GM12878 (cell line): ENCODE results near the gene FOXO3.

Experiments used
- BCL3 ChIP-seq: IDR thresholded peaks from 2 replicates; pipeline ENCODE4 v1.6.1; 2011; ENCODE audit warnings: borderline replicate concordance, low read depth, mild to moderate bottlenecking, moderate library complexity, low read length; ENCODE audit not compliant: insufficient read depth, poor library complexity, severe bottlenecking
- CHD2 ChIP-seq: IDR thresholded peaks from 2 replicates; pipeline ENCODE4 v1.6.1; 2011; ENCODE audit warnings: low read depth, low read length, improper control_type of control experiment, borderline replicate concordance
- CTCF ChIP-seq, 3 experiments: IDR thresholded peaks in 2 of 3; conservative IDR thresholded peaks in 1 of 3; 2 replicates each; pipeline ENCODE4 v1.5.1; 2011; ENCODE audit warnings: low read depth in 3 of 3, low read length in 3 of 3, mild to moderate bottlenecking in 3 of 3, control low read depth in 2 of 3, moderate library complexity in 2 of 3, inconsistent platforms in 1 of 3, mixed read lengths in 1 of 3; ENCODE audit not compliant: control insufficient read depth in 2 of 3, insufficient read depth in 1 of 3; ENCODE audit errors: extremely low read depth in 1 of 3
- FOXM1 ChIP-seq: IDR thresholded peaks from 2 replicates; pipeline ENCODE4 v1.6.1; 2012; ENCODE audit warnings: low read depth, mild to moderate bottlenecking, inconsistent platforms, low read length, moderate library complexity
- NR2C1 ChIP-seq: fragments of 450-650 bp; IDR thresholded peaks from 2 replicates; pipeline ENCODE4 v1.6.1; 2017; ENCODE audit warnings: antibody characterized with exemption, mild to moderate bottlenecking, moderate library complexity
- RAD21 ChIP-seq: IDR thresholded peaks from 2 replicates; pipeline ENCODE4 v1.6.1; 2011; ENCODE audit warnings: mild to moderate bottlenecking, low read depth, low read length, moderate library complexity; ENCODE audit not compliant: insufficient read depth
- REST ChIP-seq: IDR thresholded peaks from 2 replicates; pipeline ENCODE4 v1.6.1; 2012; ENCODE audit warnings: mild to moderate bottlenecking, low read depth, low read length
- STAT1 ChIP-seq: fragments of 450-650 bp; conservative IDR thresholded peaks from 2 replicates; pipeline ENCODE4 v1.6.1; 2014; ENCODE audit warnings: antibody characterized with exemption, mild to moderate bottlenecking
- TF ChIP-seq, protein P1 (sequence below): fragments of 450-650 bp; IDR thresholded peaks from 2 replicates; pipeline ENCODE4 v1.6.1; 2018; ENCODE audit warnings: borderline replicate concordance, mild to moderate bottlenecking; ENCODE audit not compliant: partially characterized antibody
- TF ChIP-seq, protein P2 (sequence below): IDR thresholded peaks from 2 replicates; pipeline ENCODE4 v1.6.1; 2011; ENCODE audit warnings: low read depth, low read length, improper control_type of control experiment, borderline replicate concordance
- TF ChIP-seq, protein P3 (sequence below): IDR thresholded peaks from 2 replicates; pipeline ENCODE4 v1.6.1; 2012; ENCODE audit warnings: low read depth, low read length, improper control_type of control experiment
- TF ChIP-seq, protein P4 (sequence below): IDR thresholded peaks from 2 replicates; pipeline ENCODE4 v1.6.1; 2012; ENCODE audit warnings: low read length, inconsistent platforms

DNA sequence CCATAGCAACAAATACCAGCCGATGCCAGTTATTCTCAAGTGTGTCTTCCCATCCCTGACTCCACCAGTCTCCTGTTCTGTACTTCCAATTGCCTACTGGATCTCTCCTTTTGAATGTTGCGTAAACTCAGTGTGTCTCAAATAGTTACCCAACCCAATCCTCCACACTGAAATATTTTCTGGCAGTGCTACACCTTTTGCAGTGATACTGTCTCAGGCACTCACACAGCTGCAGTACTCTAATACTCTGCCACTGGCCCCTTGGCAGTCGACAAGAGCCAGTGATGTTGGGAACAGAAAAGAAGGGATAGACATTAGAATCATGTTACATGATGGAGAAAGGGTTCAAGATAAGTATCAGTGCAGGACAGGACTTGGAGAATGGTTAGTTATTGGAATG is 31.8 kb upstream of the FOXO3 start:
- no peak for TF ChIP-seq STAT1
- no peak for TF ChIP-seq BCL3
- no peak for TF ChIP-seq CHD2
- TF ChIP-seq FOXM1 = no peak
- TF ChIP-seq CTCF (IDR thresholded peaks at IDR 0.05 in 2 of 3, conservative IDR thresholded peaks at IDR 0.05 in 1 of 3; ENCODE audit: control insufficient read depth in 2 of 3, extremely low read depth in 1 of 3, insufficient read depth in 1 of 3, low read depth in 3 of 3, low read length in 3 of 3) = no peak
- TF ChIP-seq REST = no peak
- no peak for TF ChIP-seq NR2C1
- TF ChIP-seq, protein P1, sequence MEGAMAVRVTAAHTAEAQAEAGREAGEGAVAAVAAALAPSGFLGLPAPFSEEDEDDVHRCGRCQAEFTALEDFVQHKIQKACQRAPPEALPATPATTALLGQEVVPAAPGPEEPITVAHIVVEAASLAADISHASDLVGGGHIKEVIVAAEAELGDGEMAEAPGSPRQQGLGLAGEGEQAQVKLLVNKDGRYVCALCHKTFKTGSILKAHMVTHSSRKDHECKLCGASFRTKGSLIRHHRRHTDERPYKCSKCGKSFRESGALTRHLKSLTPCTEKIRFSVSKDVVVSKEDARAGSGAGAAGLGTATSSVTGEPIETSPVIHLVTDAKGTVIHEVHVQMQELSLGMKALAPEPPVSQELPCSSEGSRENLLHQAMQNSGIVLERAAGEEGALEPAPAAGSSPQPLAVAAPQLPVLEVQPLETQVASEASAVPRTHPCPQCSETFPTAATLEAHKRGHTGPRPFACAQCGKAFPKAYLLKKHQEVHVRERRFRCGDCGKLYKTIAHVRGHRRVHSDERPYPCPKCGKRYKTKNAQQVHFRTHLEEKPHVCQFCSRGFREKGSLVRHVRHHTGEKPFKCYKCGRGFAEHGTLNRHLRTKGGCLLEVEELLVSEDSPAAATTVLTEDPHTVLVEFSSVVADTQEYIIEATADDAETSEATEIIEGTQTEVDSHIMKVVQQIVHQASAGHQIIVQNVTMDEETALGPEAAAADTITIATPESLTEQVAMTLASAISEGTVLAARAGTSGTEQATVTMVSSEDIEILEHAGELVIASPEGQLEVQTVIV = no peak
- TF ChIP-seq, protein P2, sequence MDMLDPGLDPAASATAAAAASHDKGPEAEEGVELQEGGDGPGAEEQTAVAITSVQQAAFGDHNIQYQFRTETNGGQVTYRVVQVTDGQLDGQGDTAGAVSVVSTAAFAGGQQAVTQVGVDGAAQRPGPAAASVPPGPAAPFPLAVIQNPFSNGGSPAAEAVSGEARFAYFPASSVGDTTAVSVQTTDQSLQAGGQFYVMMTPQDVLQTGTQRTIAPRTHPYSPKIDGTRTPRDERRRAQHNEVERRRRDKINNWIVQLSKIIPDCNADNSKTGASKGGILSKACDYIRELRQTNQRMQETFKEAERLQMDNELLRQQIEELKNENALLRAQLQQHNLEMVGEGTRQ = no peak
- TF ChIP-seq RAD21 = no peak
- TF ChIP-seq, protein P3, sequence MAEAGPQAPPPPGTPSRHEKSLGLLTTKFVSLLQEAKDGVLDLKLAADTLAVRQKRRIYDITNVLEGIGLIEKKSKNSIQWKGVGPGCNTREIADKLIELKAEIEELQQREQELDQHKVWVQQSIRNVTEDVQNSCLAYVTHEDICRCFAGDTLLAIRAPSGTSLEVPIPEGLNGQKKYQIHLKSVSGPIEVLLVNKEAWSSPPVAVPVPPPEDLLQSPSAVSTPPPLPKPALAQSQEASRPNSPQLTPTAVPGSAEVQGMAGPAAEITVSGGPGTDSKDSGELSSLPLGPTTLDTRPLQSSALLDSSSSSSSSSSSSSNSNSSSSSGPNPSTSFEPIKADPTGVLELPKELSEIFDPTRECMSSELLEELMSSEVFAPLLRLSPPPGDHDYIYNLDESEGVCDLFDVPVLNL = no peak
- TF ChIP-seq, protein P4, sequence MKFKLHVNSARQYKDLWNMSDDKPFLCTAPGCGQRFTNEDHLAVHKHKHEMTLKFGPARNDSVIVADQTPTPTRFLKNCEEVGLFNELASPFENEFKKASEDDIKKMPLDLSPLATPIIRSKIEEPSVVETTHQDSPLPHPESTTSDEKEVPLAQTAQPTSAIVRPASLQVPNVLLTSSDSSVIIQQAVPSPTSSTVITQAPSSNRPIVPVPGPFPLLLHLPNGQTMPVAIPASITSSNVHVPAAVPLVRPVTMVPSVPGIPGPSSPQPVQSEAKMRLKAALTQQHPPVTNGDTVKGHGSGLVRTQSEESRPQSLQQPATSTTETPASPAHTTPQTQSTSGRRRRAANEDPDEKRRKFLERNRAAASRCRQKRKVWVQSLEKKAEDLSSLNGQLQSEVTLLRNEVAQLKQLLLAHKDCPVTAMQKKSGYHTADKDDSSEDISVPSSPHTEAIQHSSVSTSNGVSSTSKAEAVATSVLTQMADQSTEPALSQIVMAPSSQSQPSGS = no peak
